ENCODE results near the gene BNIP5.

The BNIP5 gene

DNA sequence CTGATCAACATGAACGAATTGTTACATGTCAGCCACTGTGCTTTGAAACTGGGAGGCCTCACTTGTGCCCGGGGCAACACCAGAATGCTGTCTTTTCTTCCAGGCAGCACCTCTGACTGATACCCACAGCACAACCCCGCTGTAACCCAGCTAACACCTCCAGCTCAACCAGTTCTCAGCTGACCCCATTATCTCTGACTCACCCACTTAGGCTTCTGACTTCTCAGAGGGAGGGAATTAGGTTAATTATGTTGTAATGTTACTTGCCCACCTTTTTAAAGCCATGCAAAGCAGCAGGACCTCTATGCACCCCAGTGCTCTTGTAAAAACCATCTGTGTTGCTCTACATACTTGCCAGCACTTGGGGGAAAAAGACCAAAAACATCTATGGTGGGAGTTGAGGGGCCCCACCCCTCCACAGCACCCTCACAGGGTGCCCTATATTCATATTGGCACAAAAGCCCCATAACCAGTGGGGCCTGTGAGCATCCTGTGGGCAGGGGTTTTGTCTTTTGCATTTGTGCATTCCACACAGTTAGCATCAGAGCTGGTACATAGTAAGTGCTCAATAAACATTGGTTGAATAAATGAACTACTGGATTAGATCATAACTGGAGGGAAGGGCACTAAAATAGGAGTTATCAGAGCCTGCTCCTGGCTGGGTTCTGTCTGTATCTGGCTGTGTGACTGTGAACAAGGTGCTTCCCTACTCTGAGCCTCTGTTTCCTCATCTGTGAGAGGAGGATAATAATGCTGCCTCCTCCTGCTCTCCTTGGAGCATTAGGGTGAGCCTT is 22.3 kb downstream of the BNIP5 start:
- DNase-seq = no peak
- Histone ChIP-seq H3K27ac (no peak overlapping the region), H3K36me3 (replicated peaks) (no peaks in the 10 kb centered on the region), H3K4me3 (ENCODE audit: low read depth, low read length) (no peak overlapping the region), H3K27me3 (replicated peaks) (peaks cover 8% of the 10 kb centered on the region)
- in situ Hi-C loops (cut with HindIII; ENCODE audit: low pct_ligation_motif_present, low sequenced_read_pairs) = no loop called here
- no peak for TF ChIP-seq CTCF (IDR thresholded peaks at IDR 0.05; ENCODE audit: low read depth, low read length, missing control alignments)

GRCh38 chr6:36313649-36313936 is 23.1 kb downstream of the BNIP5 start:
- no peak overlapping the region for H3K4me3 ChIP-seq (ENCODE audit: low read depth, low read length)
- H3K36me3 ChIP-seq (replicated peaks) = no peaks in the 10 kb centered on the region
- no peak overlapping the region for H3K27ac ChIP-seq
- TF ChIP-seq CTCF (IDR thresholded peaks at IDR 0.05; ENCODE audit: low read depth, low read length, missing control alignments) = no peak
- peaks cover 8% of the 10 kb centered on the region for H3K27me3 ChIP-seq (replicated peaks)
- DNase-seq = no peak
- in situ Hi-C loops (cut with HindIII; ENCODE audit: low pct_ligation_motif_present, low sequenced_read_pairs) = no loop called here

DNA sequence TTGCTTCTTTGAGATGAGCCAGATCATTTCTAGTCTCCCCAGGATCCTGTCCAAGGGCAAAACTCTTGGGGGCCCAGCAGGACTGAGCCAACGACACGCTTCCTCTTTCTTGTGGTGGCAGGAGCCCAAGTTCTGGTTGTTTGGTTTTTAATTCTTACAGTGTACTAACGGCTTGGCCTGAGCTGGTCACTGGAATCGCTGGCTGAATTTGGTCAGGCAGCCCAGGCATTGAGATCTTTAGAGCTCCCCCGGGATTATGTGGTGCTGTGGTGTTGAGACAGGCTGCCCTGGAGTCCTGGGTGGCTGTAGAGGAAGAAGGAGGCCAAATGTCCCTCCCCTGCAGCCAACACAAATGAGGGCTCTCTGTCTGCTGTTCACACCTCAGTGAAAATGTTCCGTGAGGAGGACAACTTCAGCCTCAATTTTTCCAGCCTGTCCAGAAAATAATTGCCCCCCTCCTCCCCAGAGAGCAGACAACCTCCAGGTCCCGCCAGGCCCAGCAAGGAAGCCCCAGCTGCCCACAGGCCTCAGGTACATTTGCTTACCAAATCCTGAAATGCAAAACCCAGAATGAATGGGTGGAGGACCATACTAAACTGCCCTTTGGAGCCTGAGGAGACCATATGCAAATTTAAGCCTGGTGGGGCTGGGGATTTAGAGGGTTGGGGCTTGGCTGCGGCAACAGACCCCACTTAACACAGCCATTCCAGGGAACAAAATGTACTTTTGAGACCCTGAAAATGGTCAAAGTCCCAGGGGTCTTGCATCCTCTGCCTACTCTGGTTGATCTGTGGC is 23.6 kb downstream of the BNIP5 start:
- H3K36me3 ChIP-seq (replicated peaks) = no peaks in the 10 kb centered on the region
- TF ChIP-seq CTCF (IDR thresholded peaks at IDR 0.05; ENCODE audit: low read depth, low read length, missing control alignments) = no peak
- no peak overlapping the region for H3K27ac ChIP-seq
- no peak overlapping the region for H3K4me3 ChIP-seq (ENCODE audit: low read depth, low read length)
- H3K27me3 ChIP-seq (replicated peaks) = peaks cover 8% of the 10 kb centered on the region
- in situ Hi-C loops (cut with HindIII; ENCODE audit: low pct_ligation_motif_present, low sequenced_read_pairs) = no loop called here
- no peak for DNase-seq

DNA sequence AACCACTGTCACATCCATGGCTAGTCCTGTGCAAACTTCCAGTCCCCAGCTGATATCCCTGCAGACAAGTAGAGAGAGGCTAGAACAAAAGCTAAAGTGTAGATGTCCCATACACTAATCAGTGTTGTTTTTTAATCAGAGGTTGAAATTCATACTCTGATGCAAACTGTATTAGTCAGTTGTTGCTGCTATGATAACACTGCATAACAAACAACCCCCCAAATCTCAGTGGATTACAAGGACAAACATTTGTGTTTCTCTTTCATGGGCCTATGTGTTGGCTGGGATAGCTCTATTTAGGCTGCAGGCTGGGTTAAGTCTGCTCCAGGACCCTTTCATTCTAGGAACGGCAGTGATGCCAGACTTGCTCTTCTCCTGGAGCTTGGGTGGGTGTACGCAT is 26.8 kb downstream of the BNIP5 start:
- in situ Hi-C loops (cut with HindIII; ENCODE audit: low pct_ligation_motif_present, low sequenced_read_pairs) = no loop called here
- Histone ChIP-seq H3K27me3 (replicated peaks) (no peaks in the 10 kb centered on the region), H3K27ac (no peak overlapping the region), H3K4me3 (ENCODE audit: low read depth, low read length) (no peak overlapping the region), H3K36me3 (replicated peaks) (no peaks in the 10 kb centered on the region)
- no peak for TF ChIP-seq CTCF (IDR thresholded peaks at IDR 0.05; ENCODE audit: low read depth, low read length, missing control alignments)
- DNase-seq = no peak

- no peak for DNase-seq
- in situ Hi-C loops (cut with HindIII; ENCODE audit: low pct_ligation_motif_present, low sequenced_read_pairs) = no loop called here
- no peak for TF ChIP-seq CTCF (IDR thresholded peaks at IDR 0.05; ENCODE audit: low read depth, low read length, missing control alignments)
- Histone ChIP-seq H3K27ac (no peak overlapping the region), H3K36me3 (replicated peaks) (no peaks in the 10 kb centered on the region), H3K4me3 (ENCODE audit: low read depth, low read length) (no peak overlapping the region), H3K27me3 (replicated peaks) (no peaks in the 10 kb centered on the region)
Measured at GRCh38 chr6:36309203-36309602, 27.5 kb downstream of the BNIP5 start.

All from brain microvascular endothelial cell (primary cell).